Measurements from ENCODE around the gene MPG. TPM values are rescaled to one million over a fixed set of nuclear protein-coding genes. Genes with fewer than 3 reads are reported as not detected.

The MPG gene
- total RNA-seq, 1 donor from 2014 or later = 78.6 TPM

- H3K9me3 Mint-ChIP-seq = no peaks in the 10 kb centered on the region
- intact Hi-C loops (cut with micrococcal nuclease) = no loop called here
- H3K36me3 Mint-ChIP-seq (ENCODE audit: low read depth) = peaks cover 43% of the 10 kb centered on the region
- peaks cover 15% of the 10 kb centered on the region for H3K4me1 Mint-ChIP-seq (ENCODE audit: low read depth)
- no peaks in the 10 kb centered on the region for H3K27me3 Mint-ChIP-seq (ENCODE audit: low read depth)
- H3K27ac Mint-ChIP-seq = no peak overlapping the region
- no peak for DNase-seq (ENCODE audit: low spot score)
- H3K4me3 Mint-ChIP-seq (ENCODE audit: low read depth) = no peak overlapping the region
Measured at GRCh38 chr16:85865-86264, 7.8 kb downstream of the MPG start.

- Mint-ChIP-seq H3K4me1 (ENCODE audit: low read depth) (peaks cover 15% of the 10 kb centered on the region), H3K4me3 (ENCODE audit: low read depth) (no peak overlapping the region), H3K36me3 (ENCODE audit: low read depth) (peaks cover 40% of the 10 kb centered on the region), H3K27me3 (ENCODE audit: low read depth) (no peaks in the 10 kb centered on the region), H3K27ac (no peak overlapping the region), H3K9me3 (no peaks in the 10 kb centered on the region)
- DNase-seq (ENCODE audit: low spot score) = no peak
- intact Hi-C loops (cut with micrococcal nuclease) = no loop called here
Measured at GRCh38 chr16:86483-86952, 8.5 kb downstream of the MPG start.

DNA sequence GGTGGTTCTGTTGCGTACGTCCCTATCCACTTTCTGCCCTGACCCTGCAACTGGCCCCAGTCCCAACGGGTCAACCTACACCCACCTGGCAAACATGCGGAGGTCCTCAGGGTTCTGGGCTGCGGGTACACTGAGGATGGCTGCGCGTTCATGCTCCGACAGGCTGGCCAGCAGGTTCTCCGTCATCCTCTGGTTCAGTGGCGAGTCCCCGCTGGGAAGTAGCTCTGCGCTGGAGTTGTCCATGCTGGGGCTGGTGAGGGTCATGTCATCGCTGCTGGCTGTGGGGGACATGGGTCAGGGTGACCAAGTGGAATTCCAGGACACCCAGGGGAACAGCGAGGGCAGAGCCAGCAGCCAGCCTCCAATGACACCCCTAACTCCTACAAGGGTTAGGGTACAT lies 10.6 kb downstream of the MPG start:
- no peaks in the 10 kb centered on the region for H3K9me3 Mint-ChIP-seq
- H3K4me3 Mint-ChIP-seq (ENCODE audit: low read depth) = no peak overlapping the region
- H3K4me1 Mint-ChIP-seq (ENCODE audit: low read depth) = peaks cover 14% of the 10 kb centered on the region
- H3K27ac Mint-ChIP-seq = no peak overlapping the region
- no peaks in the 10 kb centered on the region for H3K27me3 Mint-ChIP-seq (ENCODE audit: low read depth)
- DNase-seq (ENCODE audit: low spot score) = no peak
- intact Hi-C loops (cut with micrococcal nuclease) = no loop called here
- H3K36me3 Mint-ChIP-seq (ENCODE audit: low read depth) = peaks cover 39% of the 10 kb centered on the region

DNA sequence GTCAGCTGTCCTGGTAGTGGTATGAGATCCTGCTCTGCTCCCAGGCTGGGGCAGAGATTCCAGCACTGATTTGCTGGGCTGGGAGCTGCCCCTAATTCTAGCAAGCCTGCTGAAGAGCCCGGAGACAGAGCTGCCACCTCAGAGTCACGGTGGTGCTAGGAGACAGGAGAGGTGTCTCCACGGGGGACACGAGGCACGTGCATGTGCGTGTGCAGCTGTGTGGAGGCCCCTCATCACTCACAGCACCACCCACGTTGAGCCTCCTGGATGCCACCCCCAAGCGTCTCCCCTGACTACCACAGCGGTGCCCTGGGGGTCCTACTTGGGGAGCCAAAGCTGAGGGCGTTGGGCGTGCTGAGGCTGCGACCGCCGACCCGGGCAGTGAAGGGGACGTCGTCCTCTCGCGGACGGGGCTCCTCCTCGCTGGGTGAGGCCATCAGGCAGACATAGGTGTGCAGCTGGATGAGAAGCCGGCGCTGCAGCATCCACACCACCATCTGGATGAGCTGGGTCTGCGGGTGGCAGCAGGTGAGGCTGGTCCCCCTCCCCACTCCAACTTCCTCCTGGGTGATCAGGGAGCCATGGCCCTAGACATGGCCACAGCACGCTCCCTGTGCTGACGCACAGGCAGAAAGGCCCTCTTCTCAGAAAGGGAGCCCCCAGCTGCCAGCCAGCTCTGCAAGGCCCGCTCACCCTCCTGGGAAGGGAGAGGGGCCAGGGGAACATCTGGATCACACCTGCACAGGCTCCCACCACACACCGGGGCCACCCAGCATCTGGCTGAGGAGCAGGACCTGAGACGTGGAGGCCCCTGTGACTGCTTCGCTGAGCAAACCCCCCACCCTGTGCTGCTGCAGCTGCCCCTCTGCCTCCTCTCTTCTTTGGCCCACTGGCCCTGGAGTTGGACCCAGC lies 11.6 kb downstream of the MPG start:
- Mint-ChIP-seq H3K27me3 (ENCODE audit: low read depth) (no peaks in the 10 kb centered on the region), H3K27ac (no peak overlapping the region)

GRCh38 chr16:91484-91883 lies 13.5 kb downstream of the MPG start:
- Mint-ChIP-seq H3K27ac (no peak overlapping the region), H3K27me3 (ENCODE audit: low read depth) (no peaks in the 10 kb centered on the region), H3K9me3 (no peaks in the 10 kb centered on the region), H3K4me3 (ENCODE audit: low read depth) (no peak overlapping the region), H3K4me1 (ENCODE audit: low read depth) (no peaks in the 10 kb centered on the region), H3K36me3 (ENCODE audit: low read depth) (peaks cover 19% of the 10 kb centered on the region)
- no peak for DNase-seq (ENCODE audit: low spot score)
- intact Hi-C loops (cut with micrococcal nuclease) = no loop called here

More for the DNA sequence above, 11.6 kb downstream of the MPG start:
- DNase-seq (ENCODE audit: low spot score) = no peak
- Mint-ChIP-seq H3K4me1 (ENCODE audit: low read depth) (peaks cover 6% of the 10 kb centered on the region), H3K9me3 (no peaks in the 10 kb centered on the region), H3K36me3 (ENCODE audit: low read depth) (peaks cover 31% of the 10 kb centered on the region), H3K4me3 (ENCODE audit: low read depth) (no peak overlapping the region)
- intact Hi-C loops (cut with micrococcal nuclease) = no loop called here

DNA sequence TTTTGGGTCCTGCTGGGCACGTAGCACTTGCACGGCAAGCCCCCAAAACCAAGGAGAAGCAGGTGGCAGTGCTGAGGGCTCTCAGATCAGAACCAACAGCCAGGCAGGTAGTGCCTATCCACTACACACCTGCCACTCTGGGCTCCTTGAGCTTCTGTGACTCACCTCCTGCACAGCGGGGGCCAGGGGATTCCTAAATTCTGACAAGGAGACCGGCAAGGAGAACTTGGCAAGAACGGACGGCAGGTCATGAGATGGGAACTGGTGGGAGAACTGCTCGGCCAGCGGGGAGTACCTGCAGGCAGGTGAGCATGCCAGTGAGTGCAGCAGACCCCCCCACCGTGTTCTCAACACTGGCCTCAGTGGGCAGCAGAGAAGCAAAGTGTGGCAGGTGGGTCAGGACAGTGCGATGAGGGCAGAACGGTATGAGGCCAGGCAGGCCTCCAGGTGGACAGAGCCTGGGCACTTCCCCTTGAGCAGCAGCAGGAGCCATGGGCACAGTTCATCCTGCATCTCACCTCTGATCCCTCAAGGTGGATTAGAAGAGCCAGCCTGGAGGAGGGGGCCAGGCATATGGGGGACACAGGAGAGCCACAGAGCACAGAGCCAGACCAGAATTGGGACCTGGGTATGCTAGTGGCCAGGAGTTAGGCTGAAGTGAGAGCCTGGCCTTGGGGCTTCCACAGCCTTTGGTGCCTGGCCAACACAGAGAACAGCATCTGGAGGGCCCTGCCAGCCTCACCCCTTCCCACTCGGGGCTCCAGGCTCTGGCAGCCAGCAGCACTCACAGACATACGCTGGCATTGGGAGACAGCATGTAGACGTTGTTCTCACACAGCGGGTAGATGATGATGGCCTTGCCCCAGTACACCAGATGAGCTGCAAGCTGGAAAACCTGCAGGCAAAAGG lies 14.7 kb downstream of the MPG start:
- Mint-ChIP-seq H3K27ac (no peak overlapping the region), H3K27me3 (ENCODE audit: low read depth) (no peaks in the 10 kb centered on the region), H3K4me1 (ENCODE audit: low read depth) (no peaks in the 10 kb centered on the region), H3K9me3 (no peaks in the 10 kb centered on the region), H3K4me3 (ENCODE audit: low read depth) (no peak overlapping the region), H3K36me3 (ENCODE audit: low read depth) (peaks cover 13% of the 10 kb centered on the region)
- intact Hi-C loops (cut with micrococcal nuclease) = no loop called here
- DNase-seq (ENCODE audit: low spot score) = no peak

GRCh38 chr16:94918-95265 lies 16.9 kb downstream of the MPG start:
- peaks cover 16% of the 10 kb centered on the region for H3K36me3 Mint-ChIP-seq (ENCODE audit: low read depth)
- H3K9me3 Mint-ChIP-seq = no peaks in the 10 kb centered on the region
- no peaks in the 10 kb centered on the region for H3K27me3 Mint-ChIP-seq (ENCODE audit: low read depth)
- no peak overlapping the region for H3K4me3 Mint-ChIP-seq (ENCODE audit: low read depth)
- intact Hi-C loops (cut with micrococcal nuclease) = loop anchor here (1.0 kb wide), 1 partner anchor 24 kb away; no protein-coding TSS in a partner anchor
- DNase-seq (ENCODE audit: low spot score) = no peak
- H3K4me1 Mint-ChIP-seq (ENCODE audit: low read depth) = no peaks in the 10 kb centered on the region
- H3K27ac Mint-ChIP-seq = no peak overlapping the region

DNA sequence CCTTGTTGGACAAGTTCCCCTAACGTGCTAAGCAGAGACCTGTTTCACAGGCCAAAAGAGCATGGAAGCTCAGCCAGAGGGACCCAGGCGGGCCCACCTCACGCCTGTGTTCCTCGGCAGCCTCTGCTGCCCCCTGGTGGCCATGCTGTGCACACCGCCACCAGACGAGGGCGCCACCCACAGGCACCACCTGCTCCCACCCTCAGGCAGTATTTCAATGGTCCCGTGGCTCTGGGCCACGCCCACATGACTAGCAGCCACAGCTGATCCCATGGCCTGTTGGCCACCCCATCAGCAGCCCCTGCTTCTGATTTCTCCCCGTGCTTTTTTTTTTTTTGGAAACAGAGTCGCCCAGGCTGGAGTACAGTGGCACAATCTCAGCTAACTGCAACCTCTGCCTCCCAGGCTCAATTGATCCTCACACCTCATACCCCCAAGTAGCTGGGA lies 18.9 kb downstream of the MPG start:
- Mint-ChIP-seq H3K36me3 (ENCODE audit: low read depth) (peaks cover 13% of the 10 kb centered on the region), H3K4me1 (ENCODE audit: low read depth) (no peaks in the 10 kb centered on the region), H3K27me3 (ENCODE audit: low read depth) (no peaks in the 10 kb centered on the region), H3K4me3 (ENCODE audit: low read depth) (no peak overlapping the region), H3K9me3 (no peaks in the 10 kb centered on the region), H3K27ac (no peak overlapping the region)
- intact Hi-C loops (cut with micrococcal nuclease) = loop anchor here (1.0 kb wide), 1 partner anchor 32 kb away; no protein-coding TSS in a partner anchor
- DNase-seq (ENCODE audit: low spot score) = peak; percentile 88

- intact Hi-C loops (cut with micrococcal nuclease) = loop anchor here (1.0 kb wide), 1 partner anchor 33 kb away; no protein-coding TSS in a partner anchor
- H3K4me1 Mint-ChIP-seq (ENCODE audit: low read depth) = no peaks in the 10 kb centered on the region
- DNase-seq (ENCODE audit: low spot score) = no peak
- H3K36me3 Mint-ChIP-seq (ENCODE audit: low read depth) = peaks cover 13% of the 10 kb centered on the region
- H3K4me3 Mint-ChIP-seq (ENCODE audit: low read depth) = no peak overlapping the region
- no peak overlapping the region for H3K27ac Mint-ChIP-seq
- no peaks in the 10 kb centered on the region for H3K9me3 Mint-ChIP-seq
- no peaks in the 10 kb centered on the region for H3K27me3 Mint-ChIP-seq (ENCODE audit: low read depth)
Measured at GRCh38 chr16:97822-98221, 19.8 kb downstream of the MPG start.

DNA sequence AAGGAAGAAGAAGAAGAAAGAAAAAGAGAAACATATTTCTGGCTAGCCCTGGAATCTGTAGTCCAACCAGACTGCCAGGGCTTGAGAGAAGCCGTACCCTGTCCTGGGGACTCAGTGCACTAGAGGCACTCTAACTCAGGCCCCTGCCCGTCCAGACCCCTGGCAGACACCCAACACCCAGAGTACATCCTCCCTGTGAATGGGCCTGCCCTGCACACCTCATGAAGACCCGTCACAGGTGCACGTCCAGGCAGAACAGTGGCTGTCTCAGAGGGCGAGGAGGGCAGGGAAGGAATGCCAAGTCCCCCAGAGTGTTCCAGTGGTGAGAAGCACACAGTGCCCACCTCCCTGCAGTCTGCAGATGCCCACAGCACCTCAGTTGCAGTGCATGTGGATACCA lies 23.0 kb downstream of the MPG start:
- no peak overlapping the region for H3K4me3 Mint-ChIP-seq (ENCODE audit: low read depth)
- no peaks in the 10 kb centered on the region for H3K9me3 Mint-ChIP-seq
- no peaks in the 10 kb centered on the region for H3K27me3 Mint-ChIP-seq (ENCODE audit: low read depth)
- H3K27ac Mint-ChIP-seq = no peak overlapping the region
- intact Hi-C loops (cut with micrococcal nuclease) = no loop called here
- H3K36me3 Mint-ChIP-seq (ENCODE audit: low read depth) = peaks cover 10% of the 10 kb centered on the region
- DNase-seq (ENCODE audit: low spot score) = no peak
- H3K4me1 Mint-ChIP-seq (ENCODE audit: low read depth) = no peaks in the 10 kb centered on the region

DNA sequence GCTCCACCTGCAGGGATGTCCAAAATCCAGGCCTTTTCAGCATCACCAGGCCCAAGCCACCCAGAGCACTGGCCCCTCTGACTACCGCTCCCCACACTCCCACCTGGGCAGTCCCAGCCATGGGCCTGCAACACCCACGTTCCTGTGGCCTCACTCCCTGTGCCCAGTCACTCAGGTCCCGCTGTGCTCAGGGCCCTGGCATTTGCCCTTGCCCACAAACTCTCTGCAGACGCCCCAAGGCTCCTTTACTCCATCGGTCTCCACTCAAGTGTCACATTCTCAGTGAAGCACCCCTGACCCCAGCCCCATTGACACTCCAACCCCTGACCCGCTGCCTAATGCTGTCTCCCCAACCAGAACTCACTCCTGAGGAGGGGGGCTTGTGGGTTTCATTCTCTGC lies 23.6 kb downstream of the MPG start:
- intact Hi-C loops (cut with micrococcal nuclease) = no loop called here
- no peak overlapping the region for H3K4me3 Mint-ChIP-seq (ENCODE audit: low read depth)
- no peaks in the 10 kb centered on the region for H3K27me3 Mint-ChIP-seq (ENCODE audit: low read depth)
- no peaks in the 10 kb centered on the region for H3K9me3 Mint-ChIP-seq
- no peak overlapping the region for H3K27ac Mint-ChIP-seq
- DNase-seq (ENCODE audit: low spot score) = no peak
- no peaks in the 10 kb centered on the region for H3K4me1 Mint-ChIP-seq (ENCODE audit: low read depth)
- peaks cover 12% of the 10 kb centered on the region for H3K36me3 Mint-ChIP-seq (ENCODE audit: low read depth)

DNA sequence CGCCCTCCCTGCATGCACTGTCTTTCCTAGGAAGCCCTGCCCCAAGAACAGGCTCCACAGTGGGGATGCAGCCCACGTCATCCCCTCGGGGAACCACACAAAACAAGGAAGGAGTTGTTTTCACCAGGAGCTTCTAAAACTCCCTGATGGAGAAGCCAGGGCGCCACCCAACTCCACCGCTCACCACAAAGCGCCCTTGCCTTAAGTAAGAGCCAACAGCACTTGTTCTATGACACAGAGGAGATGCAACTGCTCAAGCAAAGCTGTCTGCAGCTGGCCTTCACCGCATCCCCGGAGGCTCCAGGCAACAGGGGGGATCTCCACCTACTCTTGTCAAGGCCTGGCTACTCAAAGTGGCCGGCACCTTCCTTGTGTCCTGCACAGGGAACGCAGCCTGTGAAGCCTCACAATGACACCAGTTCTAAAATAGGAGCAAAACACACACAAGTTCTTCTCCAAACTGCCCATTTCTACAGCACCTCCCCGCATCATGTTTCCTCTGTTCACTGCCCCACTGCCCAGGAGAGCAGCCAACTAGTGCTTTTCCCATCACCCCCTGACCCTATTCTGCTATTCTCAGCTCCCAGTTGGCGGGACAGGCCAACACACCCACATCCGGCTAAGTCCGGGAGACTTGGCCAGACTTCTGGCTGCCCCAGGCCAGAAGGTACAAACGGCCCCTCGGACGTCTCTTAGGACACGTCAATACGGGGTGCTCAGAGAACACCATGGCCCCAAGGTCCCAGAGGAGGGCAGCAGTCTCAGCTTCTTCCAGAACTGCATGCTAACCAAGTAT lies 24.2 kb downstream of the MPG start:
- no peak for DNase-seq (ENCODE audit: low spot score)
- Mint-ChIP-seq H3K9me3 (no peaks in the 10 kb centered on the region), H3K36me3 (ENCODE audit: low read depth) (peaks cover 16% of the 10 kb centered on the region), H3K4me1 (ENCODE audit: low read depth) (no peaks in the 10 kb centered on the region), H3K27me3 (ENCODE audit: low read depth) (no peaks in the 10 kb centered on the region), H3K27ac (no peak overlapping the region), H3K4me3 (ENCODE audit: low read depth) (no peak overlapping the region)
- intact Hi-C loops (cut with micrococcal nuclease) = no loop called here

All from activated T-helper 2 cell treated with anti-CD3 and anti-CD28 coated beads, Interferon-gamma antibody, Interleukin-2, Interleukin-4, amounts not matched to agents 10 μg/mL and 5 μg/mL and 100 μg/mL, durations not matched to agents 14 hours and 24 hours and 36 hours (primary cell).